HG03103 (cell line): ENCODE measurements around the gene MYO1E.
A peak's percentile ranks its signal among the peaks of the same experiment; 100 is the strongest.

Source experiments
- ATAC-seq: cut with Tn5 transposase; IDR thresholded peaks from one replicate; pipeline ENCODE4 v1.9.1; 2021; ENCODE audit warnings: low read depth; ENCODE audit not compliant: unreplicated experiment

Gene MYO1E

DNA sequence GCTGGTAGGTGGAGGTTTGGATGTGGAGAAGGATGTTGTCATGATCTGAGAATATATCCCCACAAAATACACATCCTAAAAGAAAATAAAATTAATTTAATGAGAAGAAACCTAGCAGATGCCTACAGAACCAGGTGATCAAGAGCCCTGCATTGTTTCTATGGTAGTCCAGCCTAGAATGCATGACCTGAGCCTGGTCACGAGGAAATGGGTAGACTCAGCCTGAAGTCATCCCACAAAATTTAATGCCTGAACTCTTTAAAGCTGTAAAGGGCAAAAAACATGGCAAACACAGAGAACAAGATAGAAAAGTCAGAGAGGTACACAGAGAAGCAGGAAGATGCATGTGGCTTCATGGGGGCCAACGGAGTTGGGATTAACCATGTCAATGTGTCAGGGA lies 130.0 kb downstream of the MYO1E start:
- ATAC-seq, result no peak

- no peak for ATAC-seq
Observed at GRCh38 chr15:59240036-59240435, 132.6 kb downstream of the MYO1E start.

DNA sequence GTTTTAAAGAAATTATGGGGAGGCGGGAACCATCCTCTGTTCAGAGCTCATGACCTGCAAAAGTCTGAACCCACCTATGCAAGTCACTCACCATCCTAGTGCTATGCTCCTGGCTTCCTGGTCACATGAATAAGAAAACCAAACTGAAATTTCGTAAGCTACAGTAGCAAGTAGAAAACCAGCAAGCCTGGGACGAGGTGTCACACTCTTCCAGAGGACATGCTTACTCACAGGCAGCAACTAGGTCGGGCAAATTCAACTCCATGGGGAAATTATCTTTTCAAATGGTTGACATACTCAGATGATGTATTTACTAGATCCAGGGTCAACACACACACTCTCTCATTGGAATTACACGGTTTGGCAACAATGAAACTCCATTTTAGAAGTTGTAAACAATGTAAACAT lies 134.7 kb downstream of the MYO1E start:
- ATAC-seq, result no peak

GRCh38 chr15:59237119-59237855 lies 135.4 kb downstream of the MYO1E start:
- ATAC-seq, result peak; percentile 53

- ATAC-seq, result no peak
Observed at GRCh38 chr15:59236394-59236793, 136.3 kb downstream of the MYO1E start.

DNA sequence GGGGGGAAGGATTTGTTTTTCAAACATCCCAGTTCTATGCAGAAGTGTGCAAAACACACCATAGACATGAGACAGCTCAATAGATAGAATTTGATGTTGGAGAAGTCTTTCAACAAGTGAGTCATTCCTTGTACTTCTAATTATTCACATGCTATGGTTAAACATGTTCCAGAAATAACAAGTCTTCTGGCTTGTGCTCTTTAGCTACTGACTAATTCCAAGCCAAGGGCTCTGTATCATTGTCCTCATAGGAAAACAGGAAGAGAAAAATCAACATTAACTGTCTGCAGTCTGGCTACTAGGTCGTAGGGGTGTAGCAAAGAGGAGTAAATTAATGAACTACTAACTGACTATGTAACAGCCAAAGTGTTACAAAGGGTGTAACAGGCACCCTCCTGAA lies 140.2 kb downstream of the MYO1E start:
- ATAC-seq, result no peak

GRCh38 chr15:59230531-59231055 lies 142.1 kb downstream of the MYO1E start:
- ATAC-seq, result no peak

GRCh38 chr15:59229453-59229852 lies 143.2 kb downstream of the MYO1E start:
- no peak for ATAC-seq

- no peak for ATAC-seq
Observed at GRCh38 chr15:59229015-59229414, 143.7 kb downstream of the MYO1E start.

DNA sequence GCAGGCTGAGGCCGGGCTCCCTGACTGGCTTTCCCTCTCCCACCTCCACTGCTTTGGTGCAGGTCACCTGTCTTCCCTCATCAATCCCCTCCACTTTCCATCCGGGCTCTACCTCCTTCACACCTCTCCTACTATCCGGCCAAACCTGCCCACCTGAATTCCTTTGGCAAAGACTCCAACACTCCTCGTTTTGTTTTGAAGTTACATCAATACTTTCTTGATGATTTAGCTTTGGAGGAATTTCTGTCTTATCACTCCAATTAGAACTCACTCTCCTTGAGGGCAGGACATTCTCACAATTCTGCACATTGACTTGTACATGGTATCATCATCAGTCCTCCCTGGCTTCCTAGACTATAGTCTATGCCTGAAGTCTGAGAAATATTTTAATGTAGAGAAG lies 145.7 kb downstream of the MYO1E start:
- ATAC-seq, result no peak

DNA sequence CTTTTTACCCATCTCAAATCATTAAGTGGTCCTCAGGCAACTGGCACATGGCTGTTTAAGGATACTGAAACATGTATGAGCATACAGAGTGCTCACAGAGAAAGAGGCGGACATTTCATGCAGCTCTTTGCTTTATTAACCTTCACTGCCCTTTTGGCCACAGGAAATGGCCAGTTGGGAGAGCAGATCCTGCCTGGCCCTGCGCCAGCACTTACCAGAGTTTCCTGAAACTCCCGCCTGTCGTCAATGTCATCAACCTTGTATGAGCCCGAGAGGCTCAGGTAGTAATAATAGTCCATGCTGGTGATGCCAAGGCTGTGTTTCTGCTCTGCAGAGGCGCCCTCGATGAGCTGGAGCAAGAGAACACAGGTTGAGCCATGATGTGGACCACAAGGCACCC lies 148.2 kb downstream of the MYO1E start:
- ATAC-seq, result no peak

GRCh38 chr15:59223736-59224135 lies 148.9 kb downstream of the MYO1E start:
- ATAC-seq, result no peak

GRCh38 chr15:59222906-59223550 lies 149.6 kb downstream of the MYO1E start:
- ATAC-seq, result no peak

DNA sequence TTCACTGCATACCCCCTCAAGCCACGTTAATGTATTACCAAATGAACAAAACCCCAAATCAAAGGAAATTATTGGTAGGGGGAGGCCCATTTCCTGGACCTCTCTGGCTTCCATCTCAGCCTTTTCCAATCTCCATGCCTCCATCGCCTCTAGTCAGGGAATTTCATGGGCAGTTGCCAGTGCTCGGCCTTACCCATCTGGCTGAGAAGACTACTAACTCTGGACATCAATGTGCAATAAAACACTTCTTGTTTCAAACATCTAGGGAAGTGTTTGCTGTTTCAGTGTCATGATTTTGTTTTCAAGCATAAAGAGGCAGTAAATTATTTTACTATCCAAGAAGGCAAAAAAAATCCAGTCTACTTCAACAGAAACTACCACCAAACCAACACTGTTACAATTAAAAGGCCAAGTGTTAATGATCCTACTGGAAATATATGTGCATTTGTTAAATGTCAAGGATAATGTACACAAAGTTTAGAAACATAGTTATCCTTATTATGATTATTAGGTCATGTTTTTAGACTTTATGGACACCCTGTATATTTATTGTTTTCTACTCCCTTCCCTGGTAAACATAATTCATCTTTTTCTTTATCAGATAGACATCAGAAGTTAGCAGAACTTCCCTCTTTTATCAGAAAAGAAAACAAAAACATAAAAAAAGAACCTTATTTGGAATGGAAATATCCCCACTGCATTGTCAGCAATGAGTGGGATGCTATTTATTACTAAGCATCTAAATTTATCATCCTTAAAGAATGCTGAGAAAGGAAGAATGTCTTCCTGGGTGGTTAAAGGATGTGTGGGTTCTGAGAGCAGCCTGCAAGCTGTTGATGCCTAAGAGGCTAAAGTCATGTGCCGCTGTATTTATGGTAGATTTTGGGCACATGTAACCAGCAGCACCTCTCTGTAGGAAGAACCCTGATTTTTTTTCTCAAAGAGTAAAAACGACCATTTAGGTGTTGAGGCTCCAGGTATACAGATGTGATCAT lies 150.9 kb downstream of the MYO1E start:
- ATAC-seq, result no peak

DNA sequence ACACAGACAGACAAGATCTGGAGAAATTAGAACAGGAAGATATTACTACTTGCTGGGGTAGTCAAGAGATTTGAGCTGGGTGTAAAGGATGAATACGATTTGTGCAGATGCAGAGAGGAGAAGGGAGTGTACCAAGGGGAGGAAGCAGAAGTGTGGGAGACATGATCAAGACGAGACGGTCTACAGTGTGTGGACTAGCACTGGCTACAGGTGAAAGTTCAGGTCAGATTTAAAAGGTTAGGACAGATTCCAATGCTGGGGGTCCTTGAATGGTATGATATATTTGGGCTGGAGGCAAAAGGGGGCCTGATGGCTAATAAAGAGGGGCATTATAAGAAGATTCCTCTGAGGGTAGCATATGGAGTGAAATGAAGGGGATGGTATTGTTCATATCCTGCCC lies 154.0 kb downstream of the MYO1E start:
- ATAC-seq, result no peak

- no peak for ATAC-seq
Observed at GRCh38 chr15:59217876-59218498, 154.7 kb downstream of the MYO1E start.

DNA sequence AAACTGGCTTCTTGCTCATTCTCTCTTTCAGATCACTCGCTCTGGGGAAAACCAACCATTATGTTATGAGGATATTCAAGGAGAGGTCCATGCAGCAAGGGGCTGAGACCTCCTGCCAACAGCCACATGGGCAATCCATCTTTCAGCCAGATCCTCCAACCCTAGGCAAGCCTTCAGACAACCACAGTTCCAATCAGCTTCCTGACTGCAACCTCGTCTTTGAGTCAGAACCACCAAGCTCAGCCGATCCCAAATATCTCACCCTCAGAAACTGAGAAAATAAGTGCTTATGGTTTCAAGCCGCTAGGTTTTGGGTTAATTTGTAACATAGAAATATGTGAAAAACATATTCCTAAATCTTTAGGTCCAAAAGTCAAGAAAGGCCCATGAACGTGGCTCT lies 155.8 kb downstream of the MYO1E start:
- no peak for ATAC-seq

DNA sequence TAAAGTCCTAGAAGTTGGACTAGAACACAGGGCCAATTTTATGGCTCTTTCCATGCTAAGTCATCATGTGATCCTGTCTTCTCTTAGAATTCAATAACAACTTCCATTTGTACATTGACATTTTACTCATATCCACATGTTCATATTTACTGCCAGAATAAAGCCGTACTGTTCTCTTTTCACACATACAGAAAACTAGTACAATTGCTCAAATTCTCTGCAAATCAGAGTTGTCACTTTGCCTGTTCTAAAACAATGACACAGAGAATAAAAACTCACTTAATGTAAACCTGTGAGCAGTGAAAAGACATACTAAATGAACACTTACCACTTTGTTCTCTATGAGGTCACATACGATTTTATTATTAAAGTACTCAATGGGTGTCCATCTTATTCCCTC lies 162.5 kb downstream of the MYO1E start:
- ATAC-seq, result no peak

- ATAC-seq, result no peak
Observed at GRCh38 chr15:59208613-59209249, 163.9 kb downstream of the MYO1E start.

DNA sequence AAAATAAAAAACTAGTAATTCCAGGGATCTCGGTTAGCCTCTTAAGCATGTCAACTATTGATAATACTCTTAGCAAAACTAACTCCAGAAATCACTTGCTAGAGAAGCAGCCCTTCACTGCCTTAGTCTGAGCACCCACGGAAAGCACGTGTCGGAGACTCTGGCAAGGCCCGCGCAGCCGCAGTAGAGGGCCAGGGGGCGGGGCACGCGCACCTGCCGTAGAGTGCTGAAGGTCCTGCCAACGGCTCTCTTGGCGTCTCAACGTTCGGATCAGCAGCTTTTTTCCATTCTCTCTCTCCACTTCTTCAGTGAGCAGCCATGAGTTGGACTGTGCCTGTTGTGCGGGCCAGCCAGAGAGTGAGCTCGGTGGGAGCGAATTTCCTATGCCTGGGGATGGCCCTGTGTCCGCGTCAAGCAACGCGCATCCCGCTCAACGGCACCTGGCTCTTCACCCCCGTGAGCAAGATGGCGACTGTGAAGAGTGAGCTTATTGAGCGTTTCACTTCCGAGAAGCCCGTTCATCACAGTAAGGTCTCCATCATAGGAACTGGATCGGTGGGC lies 166.0 kb downstream of the MYO1E start, which contains the start of gene LDHAL6B:
LDHAL6B (plus strand) TSS at position 221 of the 561 bp plus-strand sequence; CDS start at position 319, 98 bp downstream.
- no peak for ATAC-seq
